ENCODE measurements around the gene UHRF1.
"Not testable (repeated sequence)": the region's sequence is repeated elsewhere in the genome, so short reads cannot be mapped to it uniquely, and the experiment has no call there.

Gene UHRF1

GRCh38 chr19:4935444-4935843 is 26.1 kb downstream of the UHRF1 start:
- no peak for TF ChIP-seq CTCF (IDR thresholded peaks at IDR 0.05; ENCODE audit: extremely low read depth, insufficient read depth, missing control alignments)
- no peak for DNase-seq (ENCODE audit: low spot score)
- in situ Hi-C loops (cut with MboI; ENCODE audit: low pct_unique_long_range_greater_than_20kb, low sequenced_read_pairs, unreplicated experiment), result no loop called here

DNA sequence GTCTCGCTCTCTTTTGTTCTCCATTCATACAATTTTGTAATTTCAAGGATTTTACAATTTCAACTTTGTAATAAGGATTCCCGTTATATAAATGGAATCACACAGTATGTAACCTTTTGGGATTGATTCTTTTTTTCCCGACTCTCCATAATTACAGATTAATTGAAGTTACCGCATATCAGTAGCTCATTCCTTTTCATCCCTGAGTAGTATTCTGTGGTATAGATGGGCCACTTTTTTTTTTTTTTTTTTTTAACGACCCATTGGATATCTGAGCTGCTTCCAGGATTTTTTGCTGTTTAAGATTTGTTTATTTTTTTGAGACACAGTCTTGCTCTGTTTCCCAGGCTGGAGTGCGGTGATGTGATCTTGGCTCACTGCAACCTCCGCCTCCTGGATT is 27.8 kb downstream of the UHRF1 start:
- TF ChIP-seq CTCF (IDR thresholded peaks at IDR 0.05; ENCODE audit: extremely low read depth, insufficient read depth, missing control alignments), result no peak
- DNase-seq (ENCODE audit: low spot score), result no peak
- in situ Hi-C loops (cut with MboI; ENCODE audit: low pct_unique_long_range_greater_than_20kb, low sequenced_read_pairs, unreplicated experiment), result no loop called here

- DNase-seq (ENCODE audit: low spot score); in situ Hi-C loops (cut with MboI; ENCODE audit: low pct_unique_long_range_greater_than_20kb, low sequenced_read_pairs, unreplicated experiment): not testable (repeated sequence)
Measured at GRCh38 chr19:4938461-4938860, 29.2 kb downstream of the UHRF1 start.

DNA sequence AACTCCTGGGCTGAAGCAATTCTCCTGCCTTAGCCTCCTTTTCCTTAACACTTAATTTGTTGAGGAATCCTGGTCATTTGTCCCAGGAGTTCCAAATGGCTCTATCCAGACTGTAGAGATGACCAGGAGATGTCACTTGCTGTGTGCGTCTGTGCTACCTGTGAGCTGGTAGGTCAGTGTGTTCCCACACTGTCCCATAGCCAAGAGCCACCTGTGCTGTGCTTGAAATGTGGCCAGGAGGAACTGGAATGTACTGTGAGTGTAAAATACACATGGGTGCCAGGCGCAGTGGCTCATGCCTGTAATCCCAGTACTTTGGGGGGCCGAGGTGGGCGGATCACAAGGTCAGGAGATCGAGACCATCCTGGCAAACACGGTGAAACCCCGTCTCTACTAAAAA is 30.2 kb downstream of the UHRF1 start:
- in situ Hi-C loops (cut with MboI; ENCODE audit: low pct_unique_long_range_greater_than_20kb, low sequenced_read_pairs, unreplicated experiment), result no loop called here
- DNase-seq (ENCODE audit: low spot score), result no peak
- no peak for TF ChIP-seq CTCF (IDR thresholded peaks at IDR 0.05; ENCODE audit: extremely low read depth, insufficient read depth, missing control alignments)

- in situ Hi-C loops (cut with MboI; ENCODE audit: low pct_unique_long_range_greater_than_20kb, low sequenced_read_pairs, unreplicated experiment); DNase-seq (ENCODE audit: low spot score): not testable (repeated sequence)
Measured at GRCh38 chr19:4941638-4942169, 32.4 kb downstream of the UHRF1 start.

GRCh38 chr19:4950650-4951049 is 41.3 kb downstream of the UHRF1 start:
- DNase-seq (ENCODE audit: low spot score); in situ Hi-C loops (cut with MboI; ENCODE audit: low pct_unique_long_range_greater_than_20kb, low sequenced_read_pairs, unreplicated experiment): not testable (repeated sequence)

- in situ Hi-C loops (cut with MboI; ENCODE audit: low pct_unique_long_range_greater_than_20kb, low sequenced_read_pairs, unreplicated experiment), result no loop called here
- no peak for DNase-seq (ENCODE audit: low spot score)
- TF ChIP-seq CTCF (IDR thresholded peaks at IDR 0.05; ENCODE audit: extremely low read depth, insufficient read depth, missing control alignments), result no peak
Measured at GRCh38 chr19:4951656-4952055, 42.4 kb downstream of the UHRF1 start.

DNA sequence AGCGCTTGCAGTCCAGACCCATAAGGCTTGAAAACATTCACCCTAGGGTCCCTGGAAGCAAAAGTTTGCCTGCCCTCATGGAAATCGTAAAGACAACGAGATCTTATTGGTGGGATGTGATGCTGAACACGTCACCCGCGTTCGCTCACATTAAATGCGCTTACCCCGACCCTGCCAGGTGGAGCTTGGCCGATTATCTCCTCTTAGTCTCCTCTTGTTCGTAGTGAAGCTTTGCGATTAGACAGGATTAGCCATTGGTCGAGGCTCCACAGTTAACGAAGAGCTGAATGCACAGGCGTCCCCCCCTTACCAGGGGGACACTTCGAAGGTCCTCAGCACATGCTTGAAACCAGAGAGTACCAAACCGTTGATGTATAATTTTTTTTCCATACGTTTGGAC is 43.6 kb downstream of the UHRF1 start:
- no peak for DNase-seq (ENCODE audit: low spot score)
- in situ Hi-C loops (cut with MboI; ENCODE audit: low pct_unique_long_range_greater_than_20kb, low sequenced_read_pairs, unreplicated experiment), result no loop called here
- no peak for TF ChIP-seq CTCF (IDR thresholded peaks at IDR 0.05; ENCODE audit: extremely low read depth, insufficient read depth, missing control alignments)

DNA sequence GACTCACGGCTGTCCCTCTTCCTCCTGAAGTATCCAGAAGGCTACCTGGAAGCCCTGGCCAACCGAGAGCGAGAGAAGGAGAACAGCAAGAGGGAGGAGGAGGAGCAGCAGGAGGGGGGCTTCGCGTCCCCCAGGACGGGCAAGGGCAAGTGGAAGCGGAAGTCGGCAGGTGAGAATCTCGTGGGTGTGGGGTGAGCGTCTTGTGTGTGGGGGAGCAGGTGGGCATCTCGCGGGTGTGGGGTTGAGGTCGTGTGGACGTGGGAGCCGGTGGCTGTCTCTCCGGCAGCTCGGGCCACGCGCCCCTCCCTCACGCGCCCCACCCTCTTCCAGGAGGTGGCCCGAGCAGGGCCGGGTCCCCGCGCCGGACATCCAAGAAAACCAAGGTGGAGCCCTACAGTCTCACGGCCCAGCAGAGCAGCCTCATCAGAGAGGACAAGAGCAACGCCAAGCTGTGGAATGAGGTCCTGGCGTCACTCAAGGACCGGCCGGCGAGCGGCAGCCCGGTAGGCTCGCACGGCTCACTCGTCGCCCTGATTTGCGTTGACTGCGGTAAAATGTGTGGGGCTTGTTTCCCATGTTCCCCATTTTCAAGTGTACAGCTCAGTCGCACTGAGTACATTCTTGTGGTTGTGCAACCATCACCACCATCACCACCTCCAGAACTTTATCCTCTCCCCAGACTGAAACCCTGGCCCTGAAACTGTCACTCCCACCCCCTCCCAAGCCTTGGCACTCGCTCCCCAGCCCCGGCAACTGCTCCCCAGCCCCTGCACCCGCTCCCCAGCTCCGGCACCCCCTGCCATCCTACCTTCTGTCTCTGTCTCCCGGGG is 45.2 kb downstream of the UHRF1 start:
- in situ Hi-C loops (cut with MboI; ENCODE audit: low pct_unique_long_range_greater_than_20kb, low sequenced_read_pairs, unreplicated experiment), result not testable (repeated sequence)

More for the DNA sequence above, 45.2 kb downstream of the UHRF1 start:
- DNase-seq (ENCODE audit: low spot score), result not testable (repeated sequence)

Measured in GM13977 (cell line).